ENCODE results near the gene FRMD4B. TPM values are rescaled to one million over a fixed set of nuclear protein-coding genes. Genes with fewer than 3 reads are reported as not detected.
A peak's percentile ranks its signal among the peaks of the same experiment; 100 is the strongest.

The FRMD4B gene
- total RNA-seq, 1 donor from 2014 or later: 17.3 TPM

DNA sequence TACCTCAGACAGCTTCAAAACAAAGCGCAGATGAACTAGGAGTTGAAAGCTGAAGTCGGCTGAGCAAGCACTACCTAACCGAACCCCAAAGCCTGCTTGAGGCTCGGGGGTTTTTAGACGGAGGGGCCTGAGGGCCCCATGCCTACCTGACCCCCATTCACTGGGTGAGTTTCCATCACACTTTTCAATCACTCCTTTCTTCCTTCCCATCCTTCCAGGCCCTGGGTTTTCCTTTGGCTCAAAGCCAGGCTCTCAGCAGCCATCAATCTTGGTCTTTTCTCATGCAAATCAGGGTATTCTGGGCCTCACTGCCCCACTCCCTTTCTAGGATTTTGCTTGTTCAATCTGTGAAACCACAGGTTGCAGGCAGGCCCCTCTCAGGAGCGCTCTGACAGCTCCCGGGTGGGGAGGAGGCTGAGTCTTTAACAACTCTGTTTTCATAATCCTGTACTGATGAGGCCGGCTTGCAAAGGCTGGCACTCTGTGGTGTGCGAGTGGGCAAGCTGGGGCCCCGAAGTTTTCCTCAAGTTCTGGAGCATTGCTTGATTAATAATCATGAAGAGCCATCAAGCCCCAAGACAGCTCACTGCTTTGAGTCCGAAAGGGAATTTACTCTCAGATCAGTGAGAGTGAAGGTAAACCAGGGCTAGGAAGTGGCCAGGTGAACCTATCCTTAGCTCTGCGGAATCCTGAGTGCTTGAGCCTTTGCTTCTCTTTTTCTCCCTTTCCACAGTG lies 97.6 kb downstream of the FRMD4B start:
- Mint-ChIP-seq H3K4me3 (peak overlapping the region; percentile 60), H3K36me3 (peaks cover 4% of the 10 kb centered on the region), H3K9me3 (peaks cover 11% of the 10 kb centered on the region), H3K27me3 (ENCODE audit: insufficient read depth, low read depth) (peaks cover 7% of the 10 kb centered on the region), H3K4me1 (peaks cover 59% of the 10 kb centered on the region), H3K27ac (peak overlapping the region; percentile 97)
- Histone ChIP-seq H3K27me3 (no peaks in the 10 kb centered on the region), H4K20me1 (ENCODE audit: low read depth) (no peaks in the 10 kb centered on the region), H3K27ac (peak overlapping the region; percentile 68), H3K79me2 (ENCODE audit: low read depth) (no peaks in the 10 kb centered on the region), H3F3A (ENCODE audit: low read depth) (peaks cover 36% of the 10 kb centered on the region), H2AFZ (replicated peaks) (peak overlapping the region; percentile 38), H3K9ac (no peak overlapping the region), H3K4me3 (peak overlapping the region; percentile 28), H3K4me2 (peak overlapping the region; percentile 76), H3K36me3 (no peaks in the 10 kb centered on the region), H3K9me3 (ENCODE audit: low read depth) (no peaks in the 10 kb centered on the region), H3K4me1 (peaks cover 50% of the 10 kb centered on the region)
- DNase-seq (ENCODE audit: low spot score): peak; percentile 88
- TF ChIP-seq, protein P1, sequence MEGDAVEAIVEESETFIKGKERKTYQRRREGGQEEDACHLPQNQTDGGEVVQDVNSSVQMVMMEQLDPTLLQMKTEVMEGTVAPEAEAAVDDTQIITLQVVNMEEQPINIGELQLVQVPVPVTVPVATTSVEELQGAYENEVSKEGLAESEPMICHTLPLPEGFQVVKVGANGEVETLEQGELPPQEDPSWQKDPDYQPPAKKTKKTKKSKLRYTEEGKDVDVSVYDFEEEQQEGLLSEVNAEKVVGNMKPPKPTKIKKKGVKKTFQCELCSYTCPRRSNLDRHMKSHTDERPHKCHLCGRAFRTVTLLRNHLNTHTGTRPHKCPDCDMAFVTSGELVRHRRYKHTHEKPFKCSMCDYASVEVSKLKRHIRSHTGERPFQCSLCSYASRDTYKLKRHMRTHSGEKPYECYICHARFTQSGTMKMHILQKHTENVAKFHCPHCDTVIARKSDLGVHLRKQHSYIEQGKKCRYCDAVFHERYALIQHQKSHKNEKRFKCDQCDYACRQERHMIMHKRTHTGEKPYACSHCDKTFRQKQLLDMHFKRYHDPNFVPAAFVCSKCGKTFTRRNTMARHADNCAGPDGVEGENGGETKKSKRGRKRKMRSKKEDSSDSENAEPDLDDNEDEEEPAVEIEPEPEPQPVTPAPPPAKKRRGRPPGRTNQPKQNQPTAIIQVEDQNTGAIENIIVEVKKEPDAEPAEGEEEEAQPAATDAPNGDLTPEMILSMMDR (IDR thresholded peaks at IDR 0.05): no peak
- TF ChIP-seq EZH2phosphoT487 (IDR thresholded peaks at IDR 0.05) (no peak), EZH2 (IDR thresholded peaks at IDR 0.05) (no peak)

DNA sequence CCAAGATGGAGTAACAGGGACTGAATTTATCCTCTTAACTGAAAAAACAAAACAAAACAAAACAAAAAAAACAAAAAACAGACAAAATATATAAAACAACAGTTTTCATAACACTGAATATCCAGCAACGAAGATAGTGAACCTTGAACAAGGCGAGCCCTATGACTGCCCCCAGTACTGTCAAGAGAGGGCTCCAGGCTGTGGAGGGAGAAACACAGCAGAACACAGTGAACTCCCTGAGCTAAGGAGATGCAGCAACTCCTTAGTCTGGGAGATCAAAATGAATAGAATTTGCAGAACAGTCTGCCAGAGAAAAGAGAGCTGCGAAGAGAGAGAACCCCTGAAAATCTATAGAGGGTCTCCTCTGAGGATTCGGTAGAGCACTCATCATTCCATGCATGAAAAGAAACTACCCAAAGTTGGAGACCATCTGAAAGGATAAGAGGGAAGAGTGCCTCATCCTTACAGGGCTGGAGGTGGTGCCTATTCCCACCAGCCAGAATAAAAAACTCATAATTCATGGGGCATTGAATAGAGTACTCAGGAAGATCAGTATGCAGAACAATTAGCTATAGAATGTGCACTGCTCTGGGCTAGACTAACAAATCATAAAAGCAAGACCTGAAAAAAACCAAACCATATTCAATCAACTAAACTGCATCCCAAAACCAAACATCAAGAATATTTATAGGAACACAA lies 101.8 kb downstream of the FRMD4B start:
- Histone ChIP-seq H3K4me3 (no peak overlapping the region), H3K9me3 (ENCODE audit: low read depth) (no peaks in the 10 kb centered on the region), H2AFZ (replicated peaks) (no peak overlapping the region), H4K20me1 (ENCODE audit: low read depth) (no peaks in the 10 kb centered on the region), H3F3A (ENCODE audit: low read depth) (peaks cover 20% of the 10 kb centered on the region), H3K27ac (no peak overlapping the region), H3K4me2 (no peak overlapping the region), H3K79me2 (ENCODE audit: low read depth) (no peaks in the 10 kb centered on the region), H3K9ac (no peak overlapping the region), H3K4me1 (peaks cover 21% of the 10 kb centered on the region), H3K36me3 (no peaks in the 10 kb centered on the region), H3K27me3 (no peaks in the 10 kb centered on the region)
- no peak overlapping the region for H3K4me3 Mint-ChIP-seq
- H3K27me3 Mint-ChIP-seq (ENCODE audit: insufficient read depth, low read depth): peaks cover 4% of the 10 kb centered on the region
- H3K4me1 Mint-ChIP-seq: peaks cover 27% of the 10 kb centered on the region
- DNase-seq (ENCODE audit: low spot score): no peak
- H3K27ac Mint-ChIP-seq: no peak overlapping the region
- H3K9me3 Mint-ChIP-seq: peaks cover 11% of the 10 kb centered on the region
- H3K36me3 Mint-ChIP-seq: peaks cover 4% of the 10 kb centered on the region
- TF ChIP-seq EZH2phosphoT487 (IDR thresholded peaks at IDR 0.05): no peak
- TF ChIP-seq, protein P1 (IDR thresholded peaks at IDR 0.05): no peak
- TF ChIP-seq EZH2 (IDR thresholded peaks at IDR 0.05): no peak

DNA sequence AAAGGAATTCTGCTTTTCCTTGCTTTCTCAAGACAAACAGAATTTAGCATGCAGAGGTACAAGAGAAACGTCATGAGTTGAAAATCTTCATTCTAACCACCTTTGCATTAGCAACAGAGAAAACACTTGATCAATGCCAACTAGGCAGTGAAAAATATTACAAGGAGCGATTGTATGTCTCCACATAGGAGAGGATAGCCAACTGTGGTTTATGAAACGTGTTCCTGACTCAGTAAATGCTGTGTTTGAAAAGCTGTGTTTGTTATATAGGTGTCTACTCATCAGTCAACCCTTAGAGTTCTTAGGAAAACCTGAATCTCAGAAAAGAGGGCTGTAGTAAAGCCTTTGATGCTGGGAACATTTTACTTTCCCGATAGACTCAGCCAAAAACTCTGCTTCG lies 102.4 kb downstream of the FRMD4B start:
- no peak overlapping the region for H3K4me3 ChIP-seq
- no peaks in the 10 kb centered on the region for H3K9me3 ChIP-seq (ENCODE audit: low read depth)
- H3K27ac ChIP-seq: no peak overlapping the region
- no peak overlapping the region for H3K9ac ChIP-seq
- H3K4me1 Mint-ChIP-seq: peaks cover 21% of the 10 kb centered on the region
- peaks cover 4% of the 10 kb centered on the region for H3K27me3 Mint-ChIP-seq (ENCODE audit: insufficient read depth, low read depth)
- H3K9me3 Mint-ChIP-seq: peaks cover 11% of the 10 kb centered on the region
- no peak overlapping the region for H3K27ac Mint-ChIP-seq
- H3K36me3 Mint-ChIP-seq: peaks cover 4% of the 10 kb centered on the region
- H3F3A ChIP-seq (ENCODE audit: low read depth): peaks cover 14% of the 10 kb centered on the region
- H3K4me1 ChIP-seq: peaks cover 16% of the 10 kb centered on the region
- H4K20me1 ChIP-seq (ENCODE audit: low read depth): no peaks in the 10 kb centered on the region
- no peak overlapping the region for H3K4me2 ChIP-seq
- H3K4me3 Mint-ChIP-seq: no peak overlapping the region
- H3K79me2 ChIP-seq (ENCODE audit: low read depth): no peaks in the 10 kb centered on the region
- no peak overlapping the region for H2AFZ ChIP-seq (replicated peaks)
- no peak for DNase-seq (ENCODE audit: low spot score)
- no peaks in the 10 kb centered on the region for H3K27me3 ChIP-seq
- no peak for TF ChIP-seq EZH2 (IDR thresholded peaks at IDR 0.05)
- TF ChIP-seq, protein P1 (IDR thresholded peaks at IDR 0.05): no peak
- TF ChIP-seq EZH2phosphoT487 (IDR thresholded peaks at IDR 0.05): no peak
- H3K36me3 ChIP-seq: no peaks in the 10 kb centered on the region

All from neural progenitor cell (in vitro differentiated cells).